Trophoblast cell (in vitro differentiated cells and primary cell): Measurements from ENCODE around the gene VSTM2B.

Source experiments
- DNase-seq, 2 donors: peaks; one replicate each; pipeline ENCODE4 v3.0.0-alpha.2; 2016
- H2AFZ ChIP-seq: 2 replicates; pipeline ENCODE4 v1.6.1; 2013; ENCODE audit warnings: low read length, moderate library complexity, mild to moderate bottlenecking; ENCODE audit not compliant: insufficient read depth, poor library complexity
- H2AK5ac ChIP-seq: 2 replicates; pipeline ENCODE4 v1.6.1; 2013; ENCODE audit warnings: mild to moderate bottlenecking, low read length
- H2BK120ac ChIP-seq: 2 replicates; pipeline ENCODE4 v1.6.1; 2013; ENCODE audit warnings: low read length, mild to moderate bottlenecking, moderate library complexity; ENCODE audit not compliant: insufficient read depth, poor library complexity
- H2BK12ac ChIP-seq: 2 replicates; pipeline ENCODE4 v1.6.1; 2013; ENCODE audit warnings: mild to moderate bottlenecking, low read length, moderate library complexity
- H2BK5ac ChIP-seq: 2 replicates; pipeline ENCODE4 v1.6.1; 2013; ENCODE audit warnings: low read length, low read depth, moderate library complexity, mild to moderate bottlenecking; ENCODE audit not compliant: poor library complexity
- H3K14ac ChIP-seq: 2 replicates; pipeline ENCODE4 v1.6.1; 2013; ENCODE audit warnings: mild to moderate bottlenecking, low read length
- H3K18ac ChIP-seq: 2 replicates; pipeline ENCODE4 v1.6.1; 2013; ENCODE audit warnings: mild to moderate bottlenecking, low read length
- H3K23ac ChIP-seq: 2 replicates; pipeline ENCODE4 v1.6.1; 2013; ENCODE audit warnings: low read length
- H3K27ac ChIP-seq: 2 replicates; pipeline ENCODE4 v1.5.1; 2013; ENCODE audit warnings: low read depth, mild to moderate bottlenecking, inconsistent platforms, low read length, moderate library complexity
- H3K27me3 ChIP-seq: 2 replicates; pipeline ENCODE4 v1.6.1; 2013; ENCODE audit warnings: inconsistent platforms, mild to moderate bottlenecking, low read length, moderate library complexity; ENCODE audit not compliant: insufficient read depth
- H3K36me3 ChIP-seq, 2 experiments: 1 replicate in 1 of 2; 2 replicates in 1 of 2; pipeline ENCODE4 v1.6.1; 2013; ENCODE audit warnings: low read length in 2 of 2, mild to moderate bottlenecking in 2 of 2, moderate library complexity in 1 of 2; ENCODE audit not compliant: insufficient read depth in 2 of 2, control insufficient read depth in 1 of 2
- H3K4ac ChIP-seq: 2 replicates; pipeline ENCODE4 v1.6.1; 2013; ENCODE audit warnings: low read depth, mild to moderate bottlenecking, low read length, moderate library complexity
- H3K4me1 ChIP-seq, 2 experiments: 1 replicate in 1 of 2; 2 replicates in 1 of 2; pipeline ENCODE4 v1.6.1; 2013; ENCODE audit warnings: low read length in 2 of 2, mild to moderate bottlenecking in 2 of 2, moderate library complexity in 1 of 2; ENCODE audit not compliant: insufficient read depth in 2 of 2, control insufficient read depth in 1 of 2
- H3K4me2 ChIP-seq: 2 replicates; pipeline ENCODE4 v1.6.1; 2013; ENCODE audit warnings: inconsistent platforms, mild to moderate bottlenecking, low read length, moderate library complexity
- H3K4me3 ChIP-seq: 2 replicates; pipeline ENCODE4 v1.5.1; 2013; ENCODE audit warnings: mild to moderate bottlenecking, low read depth, low read length, inconsistent platforms
- H3K79me1 ChIP-seq: one replicate; pipeline ENCODE4 v1.6.1; 2013; ENCODE audit warnings: low read length
- H3K79me2 ChIP-seq: 2 replicates; pipeline ENCODE4 v1.6.1; 2013; ENCODE audit warnings: low read length, mild to moderate bottlenecking; ENCODE audit not compliant: control insufficient read depth, insufficient read depth, poor library complexity
- H3K9ac ChIP-seq: 2 replicates; pipeline ENCODE4 v1.6.1; 2013; ENCODE audit warnings: mild to moderate bottlenecking, low read length
- H3K9me3 ChIP-seq: 2 replicates; pipeline ENCODE4 v1.6.1; 2013; ENCODE audit warnings: low read depth, mild to moderate bottlenecking, control low read depth, inconsistent platforms, low read length; ENCODE audit not compliant: insufficient read depth
- H4K12ac ChIP-seq: 2 replicates; pipeline ENCODE4 v1.6.1; 2013; ENCODE audit warnings: low read depth, mild to moderate bottlenecking, low read length, moderate library complexity
- H4K8ac ChIP-seq: 2 replicates; pipeline ENCODE4 v1.6.1; 2013; ENCODE audit warnings: low read depth, mild to moderate bottlenecking, low read length, moderate library complexity
- H4K91ac ChIP-seq: one replicate; pipeline ENCODE4 v1.6.1; 2013; ENCODE audit warnings: low read depth, mild to moderate bottlenecking, low read length, moderate library complexity
- WGBS: extraction: QIAGEN DNeasy Blood & Tissue Kit; methylation state at CpG from one replicate; pipeline ENCODE4 v1.1.7; 2013; ENCODE audit warnings: missing lambda C conversion rate; ENCODE audit not compliant: insufficient read length, insufficient coverage; ENCODE audit errors: extremely low coverage; 5-methylcytosine and 5-hydroxymethylcytosine counted together

VSTM2B gene

DNA sequence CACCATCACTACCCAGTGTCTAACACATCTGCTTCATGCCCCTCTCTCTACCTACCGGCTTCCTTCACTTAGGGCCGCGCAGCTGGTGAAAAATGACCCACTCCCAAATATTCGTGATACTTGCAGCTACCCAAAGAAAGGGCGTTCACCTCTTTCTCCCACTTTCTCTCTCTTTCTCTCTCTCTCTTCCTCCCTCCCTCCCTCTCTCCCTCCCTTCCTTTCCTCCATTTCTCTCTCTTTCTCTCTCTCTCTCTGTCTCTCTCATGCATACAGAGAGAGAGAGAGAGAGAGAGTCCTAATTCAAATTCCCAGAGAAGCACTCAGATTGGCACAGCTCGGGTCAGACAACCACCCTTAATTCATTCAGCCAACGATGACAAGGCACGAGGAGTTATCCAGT, 52.6 kb downstream of the VSTM2B start:
- H3K79me1 ChIP-seq = no peaks in the 10 kb centered on the region
- H2BK5ac ChIP-seq = no peak overlapping the region
- no peaks in the 10 kb centered on the region for H3K27me3 ChIP-seq
- no peak overlapping the region for H2AK5ac ChIP-seq
- no peak overlapping the region for H2BK120ac ChIP-seq
- no peak overlapping the region for H3K14ac ChIP-seq
- no peak overlapping the region for H3K4ac ChIP-seq
- no peak overlapping the region for H3K9ac ChIP-seq
- WGBS = no CpG with 5 or more reads among the region's 8 CpGs
- no peak overlapping the region for H2BK12ac ChIP-seq
- peaks cover 2% of the 10 kb centered on the region for H3K9me3 ChIP-seq
- DNase-seq = no peak
- H3K27ac ChIP-seq = no peak overlapping the region
- no peaks in the 10 kb centered on the region for H3K79me2 ChIP-seq
- no peak overlapping the region for H3K18ac ChIP-seq
- no peak overlapping the region for H4K91ac ChIP-seq
- no peak overlapping the region for H2AFZ ChIP-seq
- H3K4me2 ChIP-seq = no peak overlapping the region
- no peaks in the 10 kb centered on the region for H3K4me1 ChIP-seq
- H3K4me3 ChIP-seq = no peak overlapping the region
- no peaks in the 10 kb centered on the region for H3K36me3 ChIP-seq
- H3K23ac ChIP-seq = no peak overlapping the region
- no peak overlapping the region for H4K12ac ChIP-seq
- no peak overlapping the region for H4K8ac ChIP-seq

DNA sequence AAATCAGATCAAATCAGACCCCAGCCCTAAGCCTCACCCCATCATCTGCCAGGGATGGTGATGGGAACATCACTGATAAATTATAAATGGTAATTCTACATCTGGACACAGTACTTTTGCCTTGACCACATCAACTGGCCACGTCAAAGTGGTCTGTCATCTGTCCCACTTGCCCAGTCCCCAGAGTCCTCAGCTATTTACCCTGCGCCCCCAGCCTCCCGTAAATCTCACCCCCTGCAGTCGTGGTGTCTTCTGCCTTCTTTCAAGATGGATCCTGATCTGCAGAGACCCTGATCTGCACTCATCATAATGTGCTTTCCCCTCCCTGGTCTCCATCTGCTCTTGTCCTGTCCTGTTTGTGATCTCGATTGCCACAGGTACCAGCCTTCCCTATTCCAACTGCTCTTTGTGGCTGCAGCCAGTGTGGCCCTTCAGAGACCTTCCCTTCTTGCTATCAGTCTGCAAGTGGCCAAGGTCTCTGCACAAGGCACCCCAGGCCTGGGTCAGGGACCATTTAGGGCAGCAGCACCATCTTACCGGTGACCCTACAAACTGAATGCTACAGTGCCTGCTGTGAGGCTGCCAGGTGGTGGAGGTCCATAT, 53.6 kb downstream of the VSTM2B start:
- no CpG with 5 or more reads among the region's 6 CpGs for WGBS
- Histone ChIP-seq H2BK5ac (no peak overlapping the region), H3K14ac (no peak overlapping the region), H3K79me2 (no peaks in the 10 kb centered on the region), H2BK120ac (no peak overlapping the region), H4K12ac (no peak overlapping the region), H3K9ac (peak overlapping the region; percentile 15), H3K18ac (no peak overlapping the region), H3K27ac (no peak overlapping the region), H3K9me3 (peaks cover 2% of the 10 kb centered on the region), H3K4me1 (no peaks in the 10 kb centered on the region), H3K4me2 (no peak overlapping the region), H3K27me3 (no peaks in the 10 kb centered on the region), H2AK5ac (no peak overlapping the region), H4K91ac (no peak overlapping the region), H3K23ac (no peak overlapping the region), H3K4me3 (no peak overlapping the region), H3K79me1 (no peaks in the 10 kb centered on the region), H2BK12ac (no peak overlapping the region), H4K8ac (no peak overlapping the region), H3K4ac (no peak overlapping the region), H3K36me3 (no peaks in the 10 kb centered on the region), H2AFZ (no peak overlapping the region)
- DNase-seq = no peak

DNA sequence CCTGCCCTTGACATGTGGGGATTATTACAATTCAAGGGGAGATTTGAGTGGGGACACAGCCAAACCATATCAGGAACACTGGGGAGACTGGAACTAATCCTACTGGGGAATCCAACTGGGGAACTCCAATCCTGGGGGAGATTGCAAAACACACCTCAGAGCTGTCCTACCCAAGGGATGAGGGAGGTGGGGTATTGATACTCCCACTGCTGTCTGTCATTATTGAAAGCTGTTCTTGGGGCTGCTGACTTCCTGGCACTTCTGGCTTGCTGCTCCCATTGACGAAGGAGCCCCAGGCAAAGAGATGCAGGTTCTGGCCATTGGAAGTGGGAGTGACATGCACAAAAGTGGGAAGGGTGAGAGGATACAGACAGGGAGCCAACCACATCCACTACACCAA, 55.6 kb downstream of the VSTM2B start:
- Histone ChIP-seq H2AK5ac (no peak overlapping the region), H3K79me2 (no peaks in the 10 kb centered on the region), H4K91ac (no peak overlapping the region), H3K4me3 (no peak overlapping the region), H3K79me1 (no peaks in the 10 kb centered on the region), H3K9me3 (peaks cover 2% of the 10 kb centered on the region), H3K27ac (no peak overlapping the region), H3K18ac (no peak overlapping the region), H3K36me3 (no peaks in the 10 kb centered on the region), H3K4me2 (no peak overlapping the region), H2BK5ac (no peak overlapping the region), H2BK120ac (no peak overlapping the region), H2AFZ (no peak overlapping the region), H3K14ac (no peak overlapping the region), H4K12ac (no peak overlapping the region), H4K8ac (no peak overlapping the region), H3K9ac (no peak overlapping the region), H3K4ac (no peak overlapping the region), H2BK12ac (no peak overlapping the region), H3K27me3 (no peaks in the 10 kb centered on the region), H3K4me1 (no peaks in the 10 kb centered on the region), H3K23ac (no peak overlapping the region)
- no peak for DNase-seq
- WGBS = no CpG with 5 or more reads among the region's 1 CpG

DNA sequence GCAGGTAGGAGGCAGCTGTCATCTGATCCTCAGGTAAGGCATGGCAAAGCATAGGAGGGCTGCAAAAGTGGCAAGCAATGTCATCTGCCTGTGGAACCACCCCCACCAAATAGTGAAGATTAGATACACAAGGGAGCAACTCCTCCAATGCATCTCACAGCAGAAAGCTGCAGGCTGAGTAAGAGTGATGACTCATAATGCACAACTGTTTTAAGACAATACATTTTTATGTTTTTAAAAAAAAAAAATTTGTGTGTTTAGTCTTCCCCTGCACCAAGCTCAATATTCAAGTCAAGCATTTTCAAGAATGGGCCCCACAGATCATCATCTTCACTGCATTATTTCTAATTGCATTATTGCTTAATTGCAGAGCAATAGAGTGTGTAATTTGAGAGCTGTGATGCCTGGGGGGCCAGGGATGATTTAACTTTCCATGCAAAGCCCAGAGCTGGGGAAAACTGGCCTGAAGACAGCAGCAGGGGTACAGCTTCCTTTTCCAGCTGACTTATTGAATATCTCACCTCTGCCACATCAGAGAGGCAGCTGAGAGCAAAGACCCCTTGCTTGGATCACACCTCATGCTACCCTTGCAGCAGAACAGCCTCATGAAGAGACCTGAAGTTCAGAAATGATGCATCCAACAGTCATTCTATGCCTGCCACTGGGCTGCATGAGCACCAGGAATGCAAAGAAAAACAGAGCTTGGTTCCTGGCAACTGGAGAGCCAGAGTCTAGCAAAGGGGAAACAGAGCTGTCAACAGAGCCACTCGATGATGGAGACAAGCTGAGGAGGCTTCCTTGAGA, 57.6 kb downstream of the VSTM2B start:
- H3K9me3 ChIP-seq = no peaks in the 10 kb centered on the region
- WGBS = no CpG with 5 or more reads among the region's 1 CpG

More for the DNA sequence above, 57.6 kb downstream of the VSTM2B start:
- Histone ChIP-seq H4K12ac (no peak overlapping the region), H3K4me1 (peaks cover 3 to 4% of the 10 kb centered on the region in 2 experiments), H4K91ac (no peak overlapping the region), H2AK5ac (no peak overlapping the region), H3K27me3 (no peaks in the 10 kb centered on the region), H3K36me3 (no peaks in the 10 kb centered on the region), H3K79me1 (no peaks in the 10 kb centered on the region), H3K23ac (no peak overlapping the region), H2BK12ac (no peak overlapping the region), H2BK120ac (no peak overlapping the region), H3K79me2 (no peaks in the 10 kb centered on the region), H3K9ac (no peak overlapping the region), H3K27ac (no peak overlapping the region), H2BK5ac (no peak overlapping the region), H3K14ac (no peak overlapping the region), H2AFZ (no peak overlapping the region), H4K8ac (no peak overlapping the region), H3K4ac (no peak overlapping the region), H3K18ac (no peak overlapping the region), H3K4me2 (no peak overlapping the region), H3K4me3 (no peak overlapping the region)
- DNase-seq = no peak
